GM23338 (cell line): Measurements from ENCODE around the gene GTF2E1. TPM values are rescaled to one million over a fixed set of nuclear protein-coding genes. Genes with fewer than 3 reads are reported as not detected.

Experiments
- ATAC-seq: fragments of 200-7000 bp; cut with Tn5 transposase; 3 replicates; pipeline ENCODE4 v1.9.1; 2020
- DNase-seq: peaks from one replicate; pipeline ENCODE4 v3.0.0-alpha.2; 2015; ENCODE audit warnings: low spot score
- H2AFZ ChIP-seq: fragments of 200-600 bp; sonication (generic); 2 replicates; pipeline ENCODE4 v1.8.0; 2016; ENCODE audit warnings: antibody characterized with exemption, mild to moderate bottlenecking, moderate library complexity
- H3F3A ChIP-seq: fragments of 200-600 bp; sonication (generic); replicated peaks from 2 replicates; pipeline ENCODE4 v1.8.0; 2017; ENCODE audit warnings: antibody characterized with exemption, mixed run types, low read depth
- H3K27ac ChIP-seq: fragments of 200-600 bp; sonication (generic); 2 replicates; pipeline ENCODE4 v1.6.1; 2016; ENCODE audit warnings: low read depth
- H3K27me3 ChIP-seq: fragments of 200-600 bp; sonication (generic); 2 replicates; pipeline ENCODE4 v1.8.0; 2016; ENCODE audit warnings: mild to moderate bottlenecking, mixed run types, moderate library complexity; ENCODE audit not compliant: insufficient read depth
- H3K36me3 ChIP-seq: fragments of 200-600 bp; sonication (generic); 2 replicates; pipeline ENCODE4 v1.8.0; 2016; ENCODE audit warnings: mild to moderate bottlenecking; ENCODE audit not compliant: insufficient read depth
- H3K4me1 ChIP-seq: fragments of 200-600 bp; sonication (generic); 2 replicates; pipeline ENCODE4 v1.8.0; 2016; ENCODE audit warnings: mild to moderate bottlenecking, moderate library complexity; ENCODE audit not compliant: insufficient read depth
- H3K4me2 ChIP-seq: fragments of 200-600 bp; sonication (generic); 2 replicates; pipeline ENCODE4 v1.7.1; 2017; ENCODE audit warnings: mixed run types
- H3K4me3 ChIP-seq: fragments of 200-600 bp; sonication (generic); 2 replicates; pipeline ENCODE4 v1.6.1; 2016; ENCODE audit warnings: mixed run types
- H3K79me2 ChIP-seq: fragments of 200-600 bp; sonication (generic); replicated peaks from 2 replicates; pipeline ENCODE4 v1.8.0; 2017; ENCODE audit warnings: mild to moderate bottlenecking; ENCODE audit not compliant: insufficient read depth
- H3K9me2 ChIP-seq: fragments of 200-600 bp; sonication (generic); 2 replicates; pipeline ENCODE4 v1.8.0; 2017; ENCODE audit not compliant: insufficient read depth
- H4K20me1 ChIP-seq: fragments of 200-600 bp; sonication (generic); replicated peaks from 2 replicates; pipeline ENCODE4 v1.8.0; 2017; ENCODE audit warnings: mild to moderate bottlenecking; ENCODE audit not compliant: insufficient read depth
- H3K27ac Mint-ChIP-seq: 2 replicates; pipeline ENCODE4 v1.8.0; 2020; ENCODE audit warnings: inconsistent platforms, mild to moderate bottlenecking, moderate library complexity, mixed read lengths
- H3K27me3 Mint-ChIP-seq: 3 replicates; pipeline ENCODE4 v1.8.0; 2022; ENCODE audit warnings: low read depth, mild to moderate bottlenecking, moderate library complexity, mixed read lengths, inconsistent platforms; ENCODE audit not compliant: insufficient read depth, poor library complexity
- H3K36me3 Mint-ChIP-seq: 3 replicates; pipeline ENCODE4 v1.8.0; 2021; ENCODE audit warnings: low read depth, mild to moderate bottlenecking, inconsistent platforms, moderate library complexity, mixed read lengths
- H3K4me1 Mint-ChIP-seq: 3 replicates; pipeline ENCODE4 v1.8.0; 2020; ENCODE audit warnings: mild to moderate bottlenecking, inconsistent platforms, mixed read lengths
- H3K4me3 Mint-ChIP-seq: 3 replicates; pipeline ENCODE4 v1.8.0; 2021; ENCODE audit warnings: moderate library complexity, mild to moderate bottlenecking, inconsistent platforms, mixed read lengths
- H3K9me3 Mint-ChIP-seq: 3 replicates; pipeline ENCODE4 v1.8.0; 2020; ENCODE audit warnings: moderate library complexity, mild to moderate bottlenecking, inconsistent platforms, mixed read lengths
- CREB1 ChIP-seq: fragments of 250-450 bp; sonication (Bioruptor Pico); IDR thresholded peaks from 2 replicates; pipeline ENCODE4 v1.5.0; 2020; ENCODE audit warnings: low read depth, mild to moderate bottlenecking, moderate library complexity
- EZH2 ChIP-seq: fragments of 200-600 bp; sonication (generic); IDR thresholded peaks from one replicate; pipeline ENCODE4 v1.8.0; 2017; ENCODE audit warnings: antibody characterized with exemption, mild to moderate bottlenecking, low read depth; ENCODE audit not compliant: unreplicated experiment
- EZH2phosphoT487 ChIP-seq: fragments of 200-600 bp; sonication (generic); IDR thresholded peaks from one replicate; pipeline ENCODE4 v1.8.1; 2018; ENCODE audit warnings: antibody characterized with exemption; ENCODE audit not compliant: unreplicated experiment
- JUNB ChIP-seq: IDR thresholded peaks from one replicate; pipeline ENCODE4 v1.6.1; 2016; ENCODE audit warnings: antibody characterized with exemption; ENCODE audit not compliant: unreplicated experiment
- NANOG ChIP-seq: IDR thresholded peaks from 2 replicates; pipeline ENCODE4 v1.6.1; 2016; ENCODE audit warnings: antibody characterized with exemption, borderline replicate concordance
- POLR2AphosphoS5 ChIP-seq: IDR thresholded peaks from 2 replicates; pipeline ENCODE4 v1.6.1; 2016; ENCODE audit warnings: antibody characterized with exemption, low read depth
- ZNF114 ChIP-seq: fragments of 250-450 bp; sonication (Bioruptor Pico); IDR thresholded peaks from 2 replicates; pipeline ENCODE4 v1.5.0; 2020; ENCODE audit warnings: mild to moderate bottlenecking, moderate library complexity
- ZNF331 ChIP-seq: fragments of 250-450 bp; sonication (Bioruptor Pico); IDR thresholded peaks from 2 replicates; pipeline ENCODE4 v1.5.0; 2020; ENCODE audit warnings: low read depth, mild to moderate bottlenecking, moderate library complexity
- polyA plus RNA-seq: library from polyadenylated mRNA; unstranded; fragments of >200 nt; fragmentation: Nextera tagmentation; extraction: Ambion mirVana; gene quantifications from 2 replicates; pipeline ENCODE4 v1.2.1, GENCODE V29; 2016
- total RNA-seq: library from RNA; depleted of rRNA; stranded (reverse); fragments of >200 nt; shearing (Covaris generic); gene quantifications from 2 replicates; pipeline ENCODE4 v1.2.3, GENCODE V29; 2014
- TF ChIP-seq, protein P1 (sequence below): IDR thresholded peaks from one replicate; pipeline ENCODE4 v1.6.1; 2018; ENCODE audit warnings: antibody characterized with exemption; ENCODE audit not compliant: unreplicated experiment
- TF ChIP-seq, protein P2 (sequence below), 2 experiments: fragments of 200-600 bp in 1 of 2; sonication (generic) in 1 of 2; conservative IDR thresholded peaks; 2 replicates each; pipeline versions ENCODE4 v1.5.1 to v1.6.1; 2016 to 2017; ENCODE audit warnings: antibody characterized with exemption in 2 of 2, low read depth in 2 of 2, mild to moderate bottlenecking in 2 of 2, moderate library complexity in 1 of 2
- TF ChIP-seq, protein P3 (sequence below): IDR thresholded peaks from 2 replicates; pipeline ENCODE4 v1.6.1; 2016; ENCODE audit warnings: antibody characterized with exemption
- TF ChIP-seq, protein P4 (sequence below): fragments of 250-450 bp; sonication (Bioruptor Pico); IDR thresholded peaks from 2 replicates; pipeline ENCODE4 v1.5.0; 2020; ENCODE audit warnings: mild to moderate bottlenecking, moderate library complexity

GTF2E1 gene
- total and polyA plus RNA-seq, 2 experiments from 2014 or later, result 24.3 to 69.0 TPM

DNA sequence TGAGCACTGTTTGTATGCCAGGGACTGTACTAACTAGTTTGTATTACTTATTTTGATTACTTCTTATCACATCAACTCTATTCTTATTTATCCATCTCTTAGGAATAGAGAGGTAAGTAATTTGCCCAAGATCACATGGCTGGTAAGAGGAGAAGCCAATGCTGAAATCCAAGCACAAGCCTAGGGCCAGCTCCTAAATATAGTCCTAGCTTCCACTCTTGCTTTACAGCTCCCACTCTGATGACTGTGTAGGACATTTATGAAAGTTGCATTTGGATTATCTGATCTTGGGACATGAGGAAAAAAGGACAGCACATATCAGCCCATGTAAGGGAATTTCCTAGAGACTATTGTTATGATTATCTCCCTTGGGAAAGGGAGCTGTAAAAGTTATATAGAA is 58.1 kb downstream of the GTF2E1 start (continued):
- TF ChIP-seq, protein P1, sequence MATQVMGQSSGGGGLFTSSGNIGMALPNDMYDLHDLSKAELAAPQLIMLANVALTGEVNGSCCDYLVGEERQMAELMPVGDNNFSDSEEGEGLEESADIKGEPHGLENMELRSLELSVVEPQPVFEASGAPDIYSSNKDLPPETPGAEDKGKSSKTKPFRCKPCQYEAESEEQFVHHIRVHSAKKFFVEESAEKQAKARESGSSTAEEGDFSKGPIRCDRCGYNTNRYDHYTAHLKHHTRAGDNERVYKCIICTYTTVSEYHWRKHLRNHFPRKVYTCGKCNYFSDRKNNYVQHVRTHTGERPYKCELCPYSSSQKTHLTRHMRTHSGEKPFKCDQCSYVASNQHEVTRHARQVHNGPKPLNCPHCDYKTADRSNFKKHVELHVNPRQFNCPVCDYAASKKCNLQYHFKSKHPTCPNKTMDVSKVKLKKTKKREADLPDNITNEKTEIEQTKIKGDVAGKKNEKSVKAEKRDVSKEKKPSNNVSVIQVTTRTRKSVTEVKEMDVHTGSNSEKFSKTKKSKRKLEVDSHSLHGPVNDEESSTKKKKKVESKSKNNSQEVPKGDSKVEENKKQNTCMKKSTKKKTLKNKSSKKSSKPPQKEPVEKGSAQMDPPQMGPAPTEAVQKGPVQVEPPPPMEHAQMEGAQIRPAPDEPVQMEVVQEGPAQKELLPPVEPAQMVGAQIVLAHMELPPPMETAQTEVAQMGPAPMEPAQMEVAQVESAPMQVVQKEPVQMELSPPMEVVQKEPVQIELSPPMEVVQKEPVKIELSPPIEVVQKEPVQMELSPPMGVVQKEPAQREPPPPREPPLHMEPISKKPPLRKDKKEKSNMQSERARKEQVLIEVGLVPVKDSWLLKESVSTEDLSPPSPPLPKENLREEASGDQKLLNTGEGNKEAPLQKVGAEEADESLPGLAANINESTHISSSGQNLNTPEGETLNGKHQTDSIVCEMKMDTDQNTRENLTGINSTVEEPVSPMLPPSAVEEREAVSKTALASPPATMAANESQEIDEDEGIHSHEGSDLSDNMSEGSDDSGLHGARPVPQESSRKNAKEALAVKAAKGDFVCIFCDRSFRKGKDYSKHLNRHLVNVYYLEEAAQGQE, result no peak
- TF ChIP-seq CREB1, result no peak
- TF ChIP-seq EZH2phosphoT487, result no peak
- TF ChIP-seq POLR2AphosphoS5, result no peak
- TF ChIP-seq ZNF114 (CRISPR knock-in tag), result no peak

DNA sequence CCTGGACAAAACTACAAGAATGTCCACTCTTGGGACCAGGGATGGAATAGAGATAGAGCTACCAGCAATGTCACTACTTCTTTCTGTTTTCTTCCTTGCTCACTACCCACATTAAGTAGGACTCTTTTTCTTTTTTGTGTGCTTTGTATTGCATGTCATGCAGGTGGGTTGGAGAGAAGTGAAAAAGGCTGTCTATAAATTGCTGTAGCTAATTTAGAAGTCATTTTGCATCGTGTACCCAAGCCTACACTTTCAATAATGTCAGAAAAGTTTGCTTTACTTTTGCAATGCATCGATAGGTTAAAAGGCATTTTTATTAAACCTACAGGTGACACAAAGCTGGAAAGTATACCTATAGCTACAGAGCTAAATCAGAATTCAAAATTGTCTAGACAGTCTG is 58.9 kb downstream of the GTF2E1 start:
- Histone ChIP-seq H3K27ac (no peak overlapping the region), H2AFZ (no peak overlapping the region), H3K27me3 (no peaks in the 10 kb centered on the region), H3K4me1 (peaks cover 10% of the 10 kb centered on the region), H3K79me2 (no peaks in the 10 kb centered on the region), H4K20me1 (no peaks in the 10 kb centered on the region), H3K4me3 (no peak overlapping the region), H3K4me2 (no peak overlapping the region), H3K9me2 (peaks cover 4% of the 10 kb centered on the region), H3F3A (no peaks in the 10 kb centered on the region), H3K36me3 (no peaks in the 10 kb centered on the region)
- H3K4me1 Mint-ChIP-seq, result peaks cover 15% of the 10 kb centered on the region; the same call in 2 of the 3 replicates
- DNase-seq (no peak), ATAC-seq (no peak)
- H3K9me3 Mint-ChIP-seq, result no peaks in the 10 kb centered on the region
- H3K27ac Mint-ChIP-seq, result no peak overlapping the region
- no peaks in the 10 kb centered on the region for H3K36me3 Mint-ChIP-seq
- H3K27me3 Mint-ChIP-seq, result no peaks in the 10 kb centered on the region
- H3K4me3 Mint-ChIP-seq, result no peak overlapping the region
- TF ChIP-seq ZNF114 (CRISPR knock-in tag) (no peak), EZH2phosphoT487 (no peak), CREB1 (no peak), POLR2AphosphoS5 (no peak), EZH2 (no peak), ZNF331 (CRISPR knock-in tag) (no peak), JUNB (no peak), NANOG (no peak)
- TF ChIP-seq, protein P2, sequence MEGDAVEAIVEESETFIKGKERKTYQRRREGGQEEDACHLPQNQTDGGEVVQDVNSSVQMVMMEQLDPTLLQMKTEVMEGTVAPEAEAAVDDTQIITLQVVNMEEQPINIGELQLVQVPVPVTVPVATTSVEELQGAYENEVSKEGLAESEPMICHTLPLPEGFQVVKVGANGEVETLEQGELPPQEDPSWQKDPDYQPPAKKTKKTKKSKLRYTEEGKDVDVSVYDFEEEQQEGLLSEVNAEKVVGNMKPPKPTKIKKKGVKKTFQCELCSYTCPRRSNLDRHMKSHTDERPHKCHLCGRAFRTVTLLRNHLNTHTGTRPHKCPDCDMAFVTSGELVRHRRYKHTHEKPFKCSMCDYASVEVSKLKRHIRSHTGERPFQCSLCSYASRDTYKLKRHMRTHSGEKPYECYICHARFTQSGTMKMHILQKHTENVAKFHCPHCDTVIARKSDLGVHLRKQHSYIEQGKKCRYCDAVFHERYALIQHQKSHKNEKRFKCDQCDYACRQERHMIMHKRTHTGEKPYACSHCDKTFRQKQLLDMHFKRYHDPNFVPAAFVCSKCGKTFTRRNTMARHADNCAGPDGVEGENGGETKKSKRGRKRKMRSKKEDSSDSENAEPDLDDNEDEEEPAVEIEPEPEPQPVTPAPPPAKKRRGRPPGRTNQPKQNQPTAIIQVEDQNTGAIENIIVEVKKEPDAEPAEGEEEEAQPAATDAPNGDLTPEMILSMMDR (conservative IDR thresholded peaks at IDR 0.05; ENCODE audit: low read depth in 2 of 2), result no peak
- TF ChIP-seq, protein P3, sequence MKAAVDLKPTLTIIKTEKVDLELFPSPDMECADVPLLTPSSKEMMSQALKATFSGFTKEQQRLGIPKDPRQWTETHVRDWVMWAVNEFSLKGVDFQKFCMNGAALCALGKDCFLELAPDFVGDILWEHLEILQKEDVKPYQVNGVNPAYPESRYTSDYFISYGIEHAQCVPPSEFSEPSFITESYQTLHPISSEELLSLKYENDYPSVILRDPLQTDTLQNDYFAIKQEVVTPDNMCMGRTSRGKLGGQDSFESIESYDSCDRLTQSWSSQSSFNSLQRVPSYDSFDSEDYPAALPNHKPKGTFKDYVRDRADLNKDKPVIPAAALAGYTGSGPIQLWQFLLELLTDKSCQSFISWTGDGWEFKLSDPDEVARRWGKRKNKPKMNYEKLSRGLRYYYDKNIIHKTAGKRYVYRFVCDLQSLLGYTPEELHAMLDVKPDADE, result no peak
- TF ChIP-seq, protein P4, sequence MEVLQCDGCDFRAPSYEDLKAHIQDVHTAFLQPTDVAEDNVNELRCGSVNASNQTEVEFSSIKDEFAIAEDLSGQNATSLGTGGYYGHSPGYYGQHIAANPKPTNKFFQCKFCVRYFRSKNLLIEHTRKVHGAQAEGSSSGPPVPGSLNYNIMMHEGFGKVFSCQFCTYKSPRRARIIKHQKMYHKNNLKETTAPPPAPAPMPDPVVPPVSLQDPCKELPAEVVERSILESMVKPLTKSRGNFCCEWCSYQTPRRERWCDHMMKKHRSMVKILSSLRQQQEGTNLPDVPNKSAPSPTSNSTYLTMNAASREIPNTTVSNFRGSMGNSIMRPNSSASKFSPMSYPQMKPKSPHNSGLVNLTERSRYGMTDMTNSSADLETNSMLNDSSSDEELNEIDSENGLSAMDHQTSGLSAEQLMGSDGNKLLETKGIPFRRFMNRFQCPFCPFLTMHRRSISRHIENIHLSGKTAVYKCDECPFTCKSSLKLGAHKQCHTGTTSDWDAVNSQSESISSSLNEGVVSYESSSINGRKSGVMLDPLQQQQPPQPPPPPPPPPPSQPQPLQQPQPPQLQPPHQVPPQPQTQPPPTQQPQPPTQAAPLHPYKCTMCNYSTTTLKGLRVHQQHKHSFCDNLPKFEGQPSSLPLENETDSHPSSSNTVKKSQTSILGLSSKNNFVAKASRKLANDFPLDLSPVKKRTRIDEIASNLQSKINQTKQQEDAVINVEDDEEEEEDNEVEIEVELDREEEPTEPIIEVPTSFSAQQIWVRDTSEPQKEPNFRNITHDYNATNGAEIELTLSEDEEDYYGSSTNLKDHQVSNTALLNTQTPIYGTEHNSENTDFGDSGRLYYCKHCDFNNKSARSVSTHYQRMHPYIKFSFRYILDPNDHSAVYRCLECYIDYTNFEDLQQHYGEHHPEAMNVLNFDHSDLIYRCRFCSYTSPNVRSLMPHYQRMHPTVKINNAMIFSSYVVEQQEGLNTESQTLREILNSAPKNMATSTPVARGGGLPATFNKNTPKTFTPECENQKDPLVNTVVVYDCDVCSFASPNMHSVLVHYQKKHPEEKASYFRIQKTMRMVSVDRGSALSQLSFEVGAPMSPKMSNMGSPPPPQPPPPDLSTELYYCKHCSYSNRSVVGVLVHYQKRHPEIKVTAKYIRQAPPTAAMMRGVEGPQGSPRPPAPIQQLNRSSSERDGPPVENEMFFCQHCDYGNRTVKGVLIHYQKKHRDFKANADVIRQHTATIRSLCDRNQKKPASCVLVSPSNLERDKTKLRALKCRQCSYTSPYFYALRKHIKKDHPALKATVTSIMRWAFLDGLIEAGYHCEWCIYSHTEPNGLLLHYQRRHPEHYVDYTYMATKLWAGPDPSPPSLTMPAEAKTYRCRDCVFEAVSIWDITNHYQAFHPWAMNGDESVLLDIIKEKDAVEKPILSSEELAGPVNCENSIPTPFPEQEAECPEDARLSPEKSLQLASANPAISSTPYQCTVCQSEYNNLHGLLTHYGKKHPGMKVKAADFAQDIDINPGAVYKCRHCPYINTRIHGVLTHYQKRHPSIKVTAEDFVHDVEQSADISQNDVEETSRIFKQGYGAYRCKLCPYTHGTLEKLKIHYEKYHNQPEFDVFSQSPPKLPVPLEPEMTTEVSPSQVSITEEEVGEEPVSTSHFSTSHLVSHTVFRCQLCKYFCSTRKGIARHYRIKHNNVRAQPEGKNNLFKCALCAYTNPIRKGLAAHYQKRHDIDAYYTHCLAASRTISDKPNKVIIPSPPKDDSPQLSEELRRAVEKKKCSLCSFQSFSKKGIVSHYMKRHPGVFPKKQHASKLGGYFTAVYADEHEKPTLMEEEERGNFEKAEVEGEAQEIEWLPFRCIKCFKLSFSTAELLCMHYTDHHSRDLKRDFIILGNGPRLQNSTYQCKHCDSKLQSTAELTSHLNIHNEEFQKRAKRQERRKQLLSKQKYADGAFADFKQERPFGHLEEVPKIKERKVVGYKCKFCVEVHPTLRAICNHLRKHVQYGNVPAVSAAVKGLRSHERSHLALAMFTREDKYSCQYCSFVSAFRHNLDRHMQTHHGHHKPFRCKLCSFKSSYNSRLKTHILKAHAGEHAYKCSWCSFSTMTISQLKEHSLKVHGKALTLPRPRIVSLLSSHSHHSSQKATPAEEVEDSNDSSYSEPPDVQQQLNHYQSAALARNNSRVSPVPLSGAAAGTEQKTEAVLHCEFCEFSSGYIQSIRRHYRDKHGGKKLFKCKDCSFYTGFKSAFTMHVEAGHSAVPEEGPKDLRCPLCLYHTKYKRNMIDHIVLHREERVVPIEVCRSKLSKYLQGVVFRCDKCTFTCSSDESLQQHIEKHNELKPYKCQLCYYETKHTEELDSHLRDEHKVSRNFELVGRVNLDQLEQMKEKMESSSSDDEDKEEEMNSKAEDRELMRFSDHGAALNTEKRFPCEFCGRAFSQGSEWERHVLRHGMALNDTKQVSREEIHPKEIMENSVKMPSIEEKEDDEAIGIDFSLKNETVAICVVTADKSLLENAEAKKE (CRISPR knock-in tag), result no peak
